ENCODE measurements around the gene LCN9. TPM values are rescaled to one million over a fixed set of nuclear protein-coding genes. Genes with fewer than 3 reads are reported as not detected.
"Not testable (repeated sequence)": the region's sequence is repeated elsewhere in the genome, so short reads cannot be mapped to it uniquely, and the experiment has no call there.

The LCN9 gene
- total and polyA plus RNA-seq, 12 donors = not detected

- Histone ChIP-seq H3K4me3 (no peak overlapping the region), H3K36me3 (no peaks in the 10 kb centered on the region), H3K4me1 (no peaks in the 10 kb centered on the region), H3K9me3 (no peaks in the 10 kb centered on the region), H3K27ac (no peak overlapping the region), H3K27me3 (peaks cover 0 to 23% (median 6%) of the 10 kb centered on the region in 7 donors)
- DNase-seq = no peak
- no peak for ATAC-seq
- intact Hi-C loops (cut with DNase I) = no loop called here
- WGBS, 2 donors = 88% methylated on average over 41 of the region's 41 CpGs
- no peak for TF ChIP-seq CTCF (IDR thresholded peaks at IDR 0.05)
Measured at GRCh38 chr9:135670721-135671590, 7.8 kb downstream of the LCN9 start.

DNA sequence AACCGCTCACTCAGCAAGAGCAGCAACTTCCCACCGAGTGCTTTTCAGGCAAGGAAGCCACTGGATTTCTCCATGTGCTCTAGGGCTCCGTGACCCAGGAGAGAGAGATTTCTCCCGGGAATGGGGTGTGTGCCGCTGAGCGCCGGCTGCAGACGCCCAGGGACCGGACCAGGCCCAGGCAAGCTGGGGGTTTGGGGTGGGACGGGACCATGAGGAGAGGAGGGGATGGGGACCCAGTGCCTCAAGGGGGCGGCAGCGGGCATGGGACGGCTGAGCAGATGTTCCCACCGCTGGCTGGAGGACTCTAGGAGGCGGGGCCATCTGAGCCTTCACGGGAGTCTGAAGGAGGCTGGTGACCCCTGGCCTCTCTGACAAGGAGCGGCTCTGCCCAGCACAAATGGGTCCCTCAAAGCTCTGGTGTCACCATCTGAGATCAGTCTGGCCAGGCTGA is 8.5 kb downstream of the LCN9 start:
- intact Hi-C loops (cut with DNase I) = no loop called here
- Histone ChIP-seq H3K4me3 (no peak overlapping the region), H3K4me1 (no peaks in the 10 kb centered on the region), H3K9me3 (no peaks in the 10 kb centered on the region), H3K27me3 (peaks cover 0 to 17% (median 6%) of the 10 kb centered on the region in 7 donors), H3K36me3 (no peaks in the 10 kb centered on the region), H3K27ac (no peak overlapping the region)
- 45 to 47% methylated on average over 16 to 17 of the region's 17 CpGs for WGBS, 2 donors
- no peak for TF ChIP-seq CTCF (IDR thresholded peaks at IDR 0.05)
- ATAC-seq (peak in 1 of 8 donors; percentile 12), DNase-seq (no peak)

DNA sequence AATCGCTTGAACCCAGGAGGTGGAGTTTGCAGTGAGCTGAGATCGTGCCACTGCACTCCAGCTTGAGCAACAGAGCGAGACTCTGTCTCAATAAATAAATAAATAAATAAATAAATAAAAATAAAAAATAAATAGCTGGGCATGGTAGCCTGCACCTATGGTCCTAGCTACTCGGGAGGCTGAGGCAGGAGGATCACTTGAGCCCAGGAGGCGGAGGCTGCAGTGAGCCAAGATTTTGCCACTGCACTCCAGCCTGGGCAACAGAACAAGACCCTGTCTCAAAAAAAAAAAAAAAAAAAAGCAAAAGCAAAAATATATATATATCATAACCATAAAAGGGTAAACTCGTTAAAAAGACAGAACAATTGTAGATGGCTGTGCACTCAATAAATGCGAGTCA is 9.7 kb downstream of the LCN9 start:
- H3K4me3 ChIP-seq; H3K36me3 ChIP-seq; DNase-seq; H3K4me1 ChIP-seq; intact Hi-C loops (cut with DNase I); ATAC-seq; H3K9me3 ChIP-seq; H3K27ac ChIP-seq: not testable (repeated sequence)
- 86 to 87% methylated on average over 7 of the region's 7 CpGs for WGBS, 2 donors
- H3K27me3 ChIP-seq = peaks cover 0 to 13% (median 6%) of the 10 kb centered on the region in 7 donors

GRCh38 chr9:135673941-135674340 is 10.8 kb downstream of the LCN9 start:
- TF ChIP-seq CTCF (IDR thresholded peaks at IDR 0.05) = no peak
- intact Hi-C loops (cut with DNase I) = no loop called here
- peaks cover 0 to 13% (median 6%) of the 10 kb centered on the region in 7 donors for H3K27me3 ChIP-seq

GRCh38 chr9:135674977-135675376 is 11.9 kb downstream of the LCN9 start:
- no peaks in the 10 kb centered on the region for H3K4me1 ChIP-seq
- WGBS, 2 donors = 75 to 78% methylated on average over 10 of the region's 10 CpGs
- DNase-seq = no peak
- no peaks in the 10 kb centered on the region for H3K9me3 ChIP-seq
- H3K27ac ChIP-seq = no peak overlapping the region
- ATAC-seq = no peak
- TF ChIP-seq CTCF (IDR thresholded peaks at IDR 0.05) = no peak
- intact Hi-C loops (cut with DNase I) = no loop called here
- H3K27me3 ChIP-seq = peaks cover 0 to 13% (median 5%) of the 10 kb centered on the region in 7 donors
- H3K36me3 ChIP-seq = no peaks in the 10 kb centered on the region
- no peak overlapping the region for H3K4me3 ChIP-seq

More at GRCh38 chr9:135673941-135674340, 10.8 kb downstream of the LCN9 start:
- Histone ChIP-seq H3K27ac (no peak overlapping the region), H3K4me1 (no peaks in the 10 kb centered on the region), H3K4me3 (no peak overlapping the region), H3K9me3 (no peaks in the 10 kb centered on the region), H3K36me3 (no peaks in the 10 kb centered on the region)
- no peak for ATAC-seq
- no peak for DNase-seq
- 79 to 84% methylated on average over 8 of the region's 8 CpGs for WGBS, 2 donors

Data from heart right ventricle (tissue), 16 donors.